Liver (tissue), 9 donors: ENCODE results near the gene HYCC1. TPM values are rescaled to one million over a fixed set of nuclear protein-coding genes. Genes with fewer than 3 reads are reported as not detected.

Experiments
- DNase-seq: peaks from one replicate; pipeline ENCODE4 v3.0.0-alpha.2; 2017; ENCODE audit warnings: low spot score
- H3K27ac ChIP-seq, 2 donors: one replicate each; pipeline ENCODE4 v1.7.0; 2013; ENCODE audit warnings: inconsistent platforms in 2 of 2, low read length in 2 of 2, control low read depth in 1 of 2, low read depth in 1 of 2, mild to moderate bottlenecking in 1 of 2
- H3K27me3 ChIP-seq, 4 donors: one replicate each; pipeline versions ENCODE4 v1.6.1 to v1.7.0; 2013; ENCODE audit warnings: low read length in 3 of 4, inconsistent platforms in 1 of 4, mild to moderate bottlenecking in 1 of 4, moderate library complexity in 1 of 4; ENCODE audit not compliant: control insufficient read depth in 4 of 4, insufficient read depth in 4 of 4
- H3K36me3 ChIP-seq, 4 donors: one replicate each; pipeline versions ENCODE4 v1.6.1 to v1.7.0; 2013; ENCODE audit warnings: low read length in 3 of 4, mild to moderate bottlenecking in 3 of 4, low read depth in 1 of 4, moderate library complexity in 1 of 4; ENCODE audit not compliant: control insufficient read depth in 4 of 4, insufficient read depth in 3 of 4
- H3K4me1 ChIP-seq, 4 donors: one replicate each; pipeline versions ENCODE4 v1.6.1 to v1.7.0; 2013; ENCODE audit warnings: low read length in 3 of 4, mild to moderate bottlenecking in 3 of 4, moderate library complexity in 1 of 4; ENCODE audit not compliant: control insufficient read depth in 4 of 4, insufficient read depth in 4 of 4
- H3K4me3 ChIP-seq, 3 donors: one replicate each; pipeline versions ENCODE4 v1.6.1 to v1.7.0; 2013; ENCODE audit warnings: low read length in 3 of 3, control low read depth in 1 of 3, low read depth in 1 of 3, mild to moderate bottlenecking in 1 of 3
- H3K9ac ChIP-seq, 2 donors: one replicate each; pipeline ENCODE4 v1.7.0; 2013; ENCODE audit warnings: low read length in 2 of 2, mild to moderate bottlenecking in 2 of 2, moderate library complexity in 2 of 2, control low read depth in 1 of 2, low read depth in 1 of 2
- H3K9me3 ChIP-seq, 4 donors: one replicate each; pipeline versions ENCODE4 v1.6.1 to v1.7.0; 2013; ENCODE audit warnings: low read length in 3 of 4; ENCODE audit not compliant: control insufficient read depth in 4 of 4
- ATF3 ChIP-seq: IDR thresholded peaks from 2 replicates; pipeline ENCODE4 v1.6.1; 2016; ENCODE audit warnings: antibody characterized with exemption
- EGR1 ChIP-seq, 2 donors: IDR thresholded peaks; 2 replicates each; pipeline ENCODE4 v1.6.1; 2016 to 2018; ENCODE audit warnings: antibody characterized with exemption in 2 of 2, low read depth in 2 of 2
- FOXA1 ChIP-seq: IDR thresholded peaks from 2 replicates; pipeline ENCODE4 v1.6.1; 2016; ENCODE audit warnings: antibody characterized with exemption
- FOXA2 ChIP-seq: IDR thresholded peaks from 2 replicates; pipeline ENCODE4 v1.6.1; 2016; ENCODE audit warnings: antibody characterized with exemption
- GABPA ChIP-seq, 2 donors: IDR thresholded peaks in 1 of 2; conservative IDR thresholded peaks in 1 of 2; 2 replicates each; pipeline ENCODE4 v1.6.1; 2016; ENCODE audit warnings: antibody characterized with exemption in 2 of 2, mild to moderate bottlenecking in 1 of 2, moderate library complexity in 1 of 2
- HNF4A ChIP-seq, 2 donors: conservative IDR thresholded peaks; 2 replicates each; pipeline ENCODE4 v1.6.1; 2016; ENCODE audit warnings: antibody characterized with exemption in 2 of 2, mild to moderate bottlenecking in 2 of 2
- HNF4G ChIP-seq: IDR thresholded peaks from 2 replicates; pipeline ENCODE4 v1.6.1; 2016; ENCODE audit warnings: antibody characterized with exemption
- JUND ChIP-seq, 2 donors: IDR thresholded peaks; 2 replicates each; pipeline ENCODE4 v1.6.1; 2016; ENCODE audit warnings: antibody characterized with exemption in 2 of 2
- MAX ChIP-seq: IDR thresholded peaks from 2 replicates; pipeline ENCODE4 v1.6.1; 2016; ENCODE audit warnings: antibody characterized with exemption
- NR2F2 ChIP-seq: IDR thresholded peaks from 2 replicates; pipeline ENCODE4 v1.6.1; 2016; ENCODE audit warnings: antibody characterized with exemption
- RAD21 ChIP-seq, 2 donors: IDR thresholded peaks; 2 replicates each; pipeline ENCODE4 v1.6.1; 2016; ENCODE audit warnings: antibody characterized with exemption in 2 of 2, mild to moderate bottlenecking in 2 of 2
- RXRA ChIP-seq, 2 donors: IDR thresholded peaks; 2 replicates each; pipeline ENCODE4 v1.6.1; 2017 to 2018; ENCODE audit warnings: antibody characterized with exemption in 2 of 2, mild to moderate bottlenecking in 1 of 2
- SP1 ChIP-seq: IDR thresholded peaks from 2 replicates; pipeline ENCODE4 v1.6.1; 2018; ENCODE audit warnings: antibody characterized with exemption, mild to moderate bottlenecking
- TAF1 ChIP-seq: conservative IDR thresholded peaks from 2 replicates; pipeline ENCODE4 v1.6.1; 2016; ENCODE audit warnings: antibody characterized with exemption, mild to moderate bottlenecking
- YY1 ChIP-seq: IDR thresholded peaks from 2 replicates; pipeline ENCODE4 v1.6.1; 2016; ENCODE audit warnings: antibody characterized with exemption, mild to moderate bottlenecking
- ZBTB33 ChIP-seq: IDR thresholded peaks from 2 replicates; pipeline ENCODE4 v1.6.1; 2016; ENCODE audit warnings: antibody characterized with exemption
- WGBS: extraction: QIAGEN DNeasy Blood & Tissue Kit; methylation state at CpG from one replicate; pipeline ENCODE4 v1.1.7; 2013; 5-methylcytosine and 5-hydroxymethylcytosine counted together
- polyA plus RNA-seq, 2 donors: library from polyadenylated mRNA; stranded (reverse) in 1 of 2; unstranded in 1 of 2; fragments of 200-250 nt in 1 of 2; fragments of >200 nt in 1 of 2; fragmentation: Nextera tagmentation in 1 of 2; extraction: Ambion mirVana in 1 of 2; gene quantifications; one replicate each; pipeline versions ENCODE4 v1.2.1 to v1.2.3, GENCODE V29; 2013 to 2015
- total RNA-seq, 2 donors: library from RNA; depleted of rRNA; stranded (reverse); fragments of >200 nt; gene quantifications; one replicate each; pipeline ENCODE4 v1.2.3, GENCODE V29; 2014
- TF ChIP-seq, protein P1 (sequence below): IDR thresholded peaks from 2 replicates; pipeline ENCODE4 v1.6.1; 2016; ENCODE audit warnings: antibody characterized with exemption, mild to moderate bottlenecking
- TF ChIP-seq, protein P2 (sequence below): fragments of 150-350 bp; IDR thresholded peaks from 2 replicates; pipeline ENCODE4 v1.5.1; 2017; ENCODE audit warnings: improper control_type of control experiment, low read depth, low read length; ENCODE audit not compliant: missing input control
- donor health status: healthy.
- donor health status: healthy.
- donor health status: healthy.
- donor health status: healthy.
- donor health status: healthy.

HYCC1 gene
- total and polyA plus RNA-seq, 4 donors: 5.6 to 19.0 (median 10.6) TPM

DNA sequence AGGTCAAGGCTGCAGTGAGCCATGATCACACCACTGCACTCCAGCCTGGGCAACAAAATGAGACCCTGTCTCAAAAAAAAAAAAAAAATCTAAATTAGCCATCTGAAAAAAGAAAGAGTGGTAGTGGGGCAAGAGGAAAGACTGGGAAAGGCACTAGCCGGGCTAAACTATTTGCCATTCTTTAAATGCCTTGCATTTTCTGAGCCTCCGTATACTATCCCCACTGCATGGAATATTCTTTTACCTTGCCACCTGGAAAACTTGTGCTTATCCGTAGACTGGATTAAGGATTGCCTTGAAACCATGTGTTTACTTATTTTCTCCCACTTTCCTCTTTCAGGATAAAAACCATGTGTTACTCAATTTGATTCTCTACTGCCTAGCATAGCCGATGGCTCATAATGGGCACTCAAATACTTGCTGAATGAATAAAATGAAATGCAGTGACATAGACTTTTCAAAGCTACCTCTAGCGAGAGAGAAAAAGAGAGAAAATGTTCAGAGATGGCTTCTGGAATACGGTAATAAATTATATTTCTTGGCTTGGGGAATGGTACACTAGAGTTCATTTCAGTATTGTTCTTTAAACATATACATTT is 30.6 kb downstream of the HYCC1 start:
- Histone ChIP-seq H3K27me3 (no peaks in the 10 kb centered on the region), H3K9me3 (no peaks in the 10 kb centered on the region), H3K4me3 (no peak overlapping the region), H3K4me1 (no peaks in the 10 kb centered on the region), H3K9ac (no peak overlapping the region), H3K36me3 (no peaks in the 10 kb centered on the region), H3K27ac (no peak overlapping the region)
- 98% methylated on average over 6 of the region's 6 CpGs for WGBS
- TF ChIP-seq HNF4G (no peak), FOXA2 (no peak), HNF4A (conservative IDR thresholded peaks at IDR 0.05) (no peak), ZBTB33 (no peak), GABPA (IDR thresholded peaks at IDR 0.05 in 1 of 2, conservative IDR thresholded peaks at IDR 0.05 in 1 of 2) (no peak), TAF1 (no peak), JUND (IDR thresholded peaks at IDR 0.05) (no peak), MAX (no peak), FOXA1 (no peak), YY1 (no peak), RXRA (IDR thresholded peaks at IDR 0.05) (no peak), NR2F2 (no peak), RAD21 (IDR thresholded peaks at IDR 0.05) (no peak), ATF3 (no peak)
- TF ChIP-seq, protein P1, sequence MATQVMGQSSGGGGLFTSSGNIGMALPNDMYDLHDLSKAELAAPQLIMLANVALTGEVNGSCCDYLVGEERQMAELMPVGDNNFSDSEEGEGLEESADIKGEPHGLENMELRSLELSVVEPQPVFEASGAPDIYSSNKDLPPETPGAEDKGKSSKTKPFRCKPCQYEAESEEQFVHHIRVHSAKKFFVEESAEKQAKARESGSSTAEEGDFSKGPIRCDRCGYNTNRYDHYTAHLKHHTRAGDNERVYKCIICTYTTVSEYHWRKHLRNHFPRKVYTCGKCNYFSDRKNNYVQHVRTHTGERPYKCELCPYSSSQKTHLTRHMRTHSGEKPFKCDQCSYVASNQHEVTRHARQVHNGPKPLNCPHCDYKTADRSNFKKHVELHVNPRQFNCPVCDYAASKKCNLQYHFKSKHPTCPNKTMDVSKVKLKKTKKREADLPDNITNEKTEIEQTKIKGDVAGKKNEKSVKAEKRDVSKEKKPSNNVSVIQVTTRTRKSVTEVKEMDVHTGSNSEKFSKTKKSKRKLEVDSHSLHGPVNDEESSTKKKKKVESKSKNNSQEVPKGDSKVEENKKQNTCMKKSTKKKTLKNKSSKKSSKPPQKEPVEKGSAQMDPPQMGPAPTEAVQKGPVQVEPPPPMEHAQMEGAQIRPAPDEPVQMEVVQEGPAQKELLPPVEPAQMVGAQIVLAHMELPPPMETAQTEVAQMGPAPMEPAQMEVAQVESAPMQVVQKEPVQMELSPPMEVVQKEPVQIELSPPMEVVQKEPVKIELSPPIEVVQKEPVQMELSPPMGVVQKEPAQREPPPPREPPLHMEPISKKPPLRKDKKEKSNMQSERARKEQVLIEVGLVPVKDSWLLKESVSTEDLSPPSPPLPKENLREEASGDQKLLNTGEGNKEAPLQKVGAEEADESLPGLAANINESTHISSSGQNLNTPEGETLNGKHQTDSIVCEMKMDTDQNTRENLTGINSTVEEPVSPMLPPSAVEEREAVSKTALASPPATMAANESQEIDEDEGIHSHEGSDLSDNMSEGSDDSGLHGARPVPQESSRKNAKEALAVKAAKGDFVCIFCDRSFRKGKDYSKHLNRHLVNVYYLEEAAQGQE: no peak
- TF ChIP-seq, protein P2, sequence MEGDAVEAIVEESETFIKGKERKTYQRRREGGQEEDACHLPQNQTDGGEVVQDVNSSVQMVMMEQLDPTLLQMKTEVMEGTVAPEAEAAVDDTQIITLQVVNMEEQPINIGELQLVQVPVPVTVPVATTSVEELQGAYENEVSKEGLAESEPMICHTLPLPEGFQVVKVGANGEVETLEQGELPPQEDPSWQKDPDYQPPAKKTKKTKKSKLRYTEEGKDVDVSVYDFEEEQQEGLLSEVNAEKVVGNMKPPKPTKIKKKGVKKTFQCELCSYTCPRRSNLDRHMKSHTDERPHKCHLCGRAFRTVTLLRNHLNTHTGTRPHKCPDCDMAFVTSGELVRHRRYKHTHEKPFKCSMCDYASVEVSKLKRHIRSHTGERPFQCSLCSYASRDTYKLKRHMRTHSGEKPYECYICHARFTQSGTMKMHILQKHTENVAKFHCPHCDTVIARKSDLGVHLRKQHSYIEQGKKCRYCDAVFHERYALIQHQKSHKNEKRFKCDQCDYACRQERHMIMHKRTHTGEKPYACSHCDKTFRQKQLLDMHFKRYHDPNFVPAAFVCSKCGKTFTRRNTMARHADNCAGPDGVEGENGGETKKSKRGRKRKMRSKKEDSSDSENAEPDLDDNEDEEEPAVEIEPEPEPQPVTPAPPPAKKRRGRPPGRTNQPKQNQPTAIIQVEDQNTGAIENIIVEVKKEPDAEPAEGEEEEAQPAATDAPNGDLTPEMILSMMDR: no peak
- no peak for DNase-seq

DNA sequence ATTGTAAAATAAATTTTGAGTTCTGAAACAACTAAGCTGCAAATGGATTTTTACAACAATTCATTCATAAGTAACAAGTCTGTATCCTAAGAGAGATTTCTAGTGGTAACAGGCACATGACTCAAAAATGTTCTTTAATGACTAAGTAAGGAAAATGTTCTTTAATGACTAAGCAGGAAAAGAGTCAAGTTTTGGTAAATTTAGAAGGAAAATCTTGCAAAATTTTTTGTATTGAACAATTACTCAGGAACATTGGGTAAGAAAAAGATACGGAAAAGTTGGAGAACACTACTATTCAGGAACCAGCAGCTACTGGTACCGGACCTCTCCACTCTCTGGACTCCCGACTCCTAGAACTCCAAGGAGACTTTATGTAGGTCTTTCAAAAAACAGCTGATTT is 33.5 kb downstream of the HYCC1 start:
- H3K9ac ChIP-seq: no peak overlapping the region

More for the DNA sequence above, 33.5 kb downstream of the HYCC1 start:
- TF ChIP-seq RXRA (IDR thresholded peaks at IDR 0.05) (no peak), JUND (IDR thresholded peaks at IDR 0.05) (no peak), ZBTB33 (no peak), SP1 (no peak), HNF4G (no peak), EGR1 (IDR thresholded peaks at IDR 0.05; ENCODE audit: low read depth in 2 of 2) (no peak), MAX (no peak), NR2F2 (no peak), FOXA2 (no peak), ATF3 (no peak), RAD21 (IDR thresholded peaks at IDR 0.05) (no peak), TAF1 (no peak), FOXA1 (no peak), HNF4A (conservative IDR thresholded peaks at IDR 0.05) (no peak)
- TF ChIP-seq, protein P2: no peak
- no peak for DNase-seq
- Histone ChIP-seq H3K27ac (no peak overlapping the region), H3K9me3 (no peaks in the 10 kb centered on the region), H3K36me3 (peaks cover 0 to 2% (median under 1%) of the 10 kb centered on the region in 4 donors), H3K27me3 (no peaks in the 10 kb centered on the region), H3K4me3 (no peak overlapping the region), H3K4me1 (no peaks in the 10 kb centered on the region)
- WGBS: 95% methylated on average over 3 of the region's 3 CpGs
